Spleen (tissue), 7 donors: ENCODE measurements around the gene MAPK1.

Experiments used
- POLR2AphosphoS5 ChIP-seq, 3 donors: sonication (generic); formaldehyde crosslinking; IDR thresholded peaks; one replicate each; pipeline ENCODE4 v1.5.1; 2017; ENCODE audit warnings: antibody characterized with exemption in 3 of 3
- TF ChIP-seq, protein P1 (sequence below), 11 experiments: fragments of 200-600 bp in 7 of 11; fragments of 450-650 bp in 4 of 11; sonication (generic) in 4 of 11; IDR thresholded peaks in 8 of 11; conservative IDR thresholded peaks in 3 of 11; 1 replicate in 7 of 11; 2 replicates in 4 of 11; pipeline versions ENCODE4 v1.4.0 to v1.8.0; 2016 to 2021; ENCODE audit warnings: antibody characterized with exemption in 11 of 11, inconsistent platforms in 4 of 11, mild to moderate bottlenecking in 1 of 11
- donor health status: DM: no; HTN: no; CAD: no; lungs with moderate emphysema.
- donor health status: DM: no; HTN: no; CAD: no.
- donor health status: DM: no; HTN: no; CAD: no.

DNA sequence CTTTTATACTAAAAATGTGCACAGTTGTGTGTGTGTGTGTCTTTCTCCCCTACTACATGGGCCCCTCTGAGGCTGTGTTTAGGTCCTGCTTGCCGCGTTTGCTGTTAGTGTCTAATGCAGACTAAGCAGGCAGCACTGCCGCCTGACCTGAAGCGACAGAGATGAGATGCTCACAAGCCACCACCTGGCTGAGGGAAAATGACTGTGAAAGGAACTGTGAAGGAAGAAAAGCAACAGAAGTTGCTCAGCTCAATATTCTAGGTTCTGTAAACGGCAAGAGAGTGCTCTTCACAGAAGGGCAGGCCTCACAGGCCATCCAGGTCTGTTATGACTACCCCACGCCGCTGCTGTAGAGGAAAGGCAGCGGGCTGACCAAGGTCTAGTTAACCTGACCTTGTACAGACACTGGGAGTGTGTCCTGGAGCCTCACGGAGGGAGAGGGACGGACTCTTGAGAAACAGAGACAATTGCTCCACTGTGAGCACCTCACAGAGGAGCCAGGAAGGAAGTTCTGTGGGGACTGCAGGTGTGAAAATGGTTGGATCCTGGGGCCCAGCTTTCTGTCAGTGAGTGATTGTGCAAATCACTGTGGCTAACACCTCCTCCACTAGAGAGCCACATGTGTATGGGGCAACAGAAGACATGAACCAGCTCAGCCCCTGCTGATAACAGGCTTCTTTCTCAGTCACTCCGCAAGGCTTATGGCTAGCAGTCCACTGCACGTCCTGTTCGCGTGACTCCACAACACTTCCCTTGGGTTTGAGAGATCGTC, 100.6 kb downstream of the MAPK1 start:
- TF ChIP-seq, protein P1, sequence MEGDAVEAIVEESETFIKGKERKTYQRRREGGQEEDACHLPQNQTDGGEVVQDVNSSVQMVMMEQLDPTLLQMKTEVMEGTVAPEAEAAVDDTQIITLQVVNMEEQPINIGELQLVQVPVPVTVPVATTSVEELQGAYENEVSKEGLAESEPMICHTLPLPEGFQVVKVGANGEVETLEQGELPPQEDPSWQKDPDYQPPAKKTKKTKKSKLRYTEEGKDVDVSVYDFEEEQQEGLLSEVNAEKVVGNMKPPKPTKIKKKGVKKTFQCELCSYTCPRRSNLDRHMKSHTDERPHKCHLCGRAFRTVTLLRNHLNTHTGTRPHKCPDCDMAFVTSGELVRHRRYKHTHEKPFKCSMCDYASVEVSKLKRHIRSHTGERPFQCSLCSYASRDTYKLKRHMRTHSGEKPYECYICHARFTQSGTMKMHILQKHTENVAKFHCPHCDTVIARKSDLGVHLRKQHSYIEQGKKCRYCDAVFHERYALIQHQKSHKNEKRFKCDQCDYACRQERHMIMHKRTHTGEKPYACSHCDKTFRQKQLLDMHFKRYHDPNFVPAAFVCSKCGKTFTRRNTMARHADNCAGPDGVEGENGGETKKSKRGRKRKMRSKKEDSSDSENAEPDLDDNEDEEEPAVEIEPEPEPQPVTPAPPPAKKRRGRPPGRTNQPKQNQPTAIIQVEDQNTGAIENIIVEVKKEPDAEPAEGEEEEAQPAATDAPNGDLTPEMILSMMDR (IDR thresholded peaks at IDR 0.05 in 8 of 11, conservative IDR thresholded peaks at IDR 0.05 in 3 of 11) = no peak
- TF ChIP-seq POLR2AphosphoS5 (IDR thresholded peaks at IDR 0.05) = peak in 2 of 3 donors; percentile 42 to 82
